Loucy (cell line): ENCODE measurements around the gene SYT2.
"Not testable (repeated sequence)": the region's sequence is repeated elsewhere in the genome, so short reads cannot be mapped to it uniquely, and the experiment has no call there.

ENCODE experiments used
- H2AFZ ChIP-seq: fragments of 200-600 bp; sonication (generic); 2 replicates; pipeline ENCODE4 v1.6.0; 2016; ENCODE audit warnings: antibody characterized with exemption, mild to moderate bottlenecking, low read length, moderate library complexity
- H3F3A ChIP-seq: fragments of 200-600 bp; 2 replicates; pipeline ENCODE4 v1.6.0; 2016; ENCODE audit warnings: antibody characterized with exemption, low read depth, mild to moderate bottlenecking
- H3K27me3 ChIP-seq: fragments of 200-600 bp; sonication (generic); 2 replicates; pipeline ENCODE4 v1.6.1; 2014; ENCODE audit warnings: low read length, mild to moderate bottlenecking; ENCODE audit not compliant: insufficient read depth, poor library complexity, severe bottlenecking
- H3K36me3 ChIP-seq: fragments of 200-600 bp; sonication (generic); 2 replicates; pipeline ENCODE4 v1.6.1; 2016; ENCODE audit warnings: low read length; ENCODE audit not compliant: insufficient read depth
- H3K4me1 ChIP-seq: fragments of 200-600 bp; sonication (generic); 2 replicates; pipeline ENCODE4 v1.5.1; 2014; ENCODE audit warnings: low read length, mild to moderate bottlenecking; ENCODE audit not compliant: insufficient read depth, poor library complexity, severe bottlenecking
- H3K4me2 ChIP-seq: fragments of 200-600 bp; sonication (generic); 2 replicates; pipeline ENCODE4 v1.6.0; 2014; ENCODE audit warnings: antibody characterized with exemption, low read length, low read depth, mild to moderate bottlenecking; ENCODE audit not compliant: poor library complexity, severe bottlenecking
- H3K4me3 ChIP-seq: fragments of 200-600 bp; sonication (generic); 2 replicates; pipeline ENCODE4 v1.5.1; 2014; ENCODE audit warnings: low read length, mild to moderate bottlenecking, mixed read lengths; ENCODE audit not compliant: poor library complexity, severe bottlenecking
- H3K79me2 ChIP-seq: fragments of 200-600 bp; sonication (generic); 2 replicates; pipeline ENCODE4 v1.6.1; 2014; ENCODE audit warnings: low read length; ENCODE audit not compliant: insufficient read depth
- H3K9ac ChIP-seq: fragments of 200-600 bp; sonication (generic); 2 replicates; pipeline ENCODE4 v1.6.0; 2014; ENCODE audit warnings: mild to moderate bottlenecking, low read depth, low read length, moderate library complexity; ENCODE audit not compliant: poor library complexity, severe bottlenecking
- H3K9me2 ChIP-seq: fragments of 200-600 bp; sonication (generic); replicated peaks from 2 replicates; pipeline ENCODE4 v1.6.1; 2016; ENCODE audit warnings: low read depth, low read length, mixed read lengths
- H3K9me3 ChIP-seq: fragments of 200-600 bp; sonication (generic); 2 replicates; pipeline ENCODE4 v1.6.1; 2014; ENCODE audit warnings: mild to moderate bottlenecking, antibody characterized with exemption, low read length, low read depth; ENCODE audit not compliant: insufficient read depth
- H4K20me1 ChIP-seq: fragments of 200-600 bp; sonication (generic); 2 replicates; pipeline ENCODE4 v1.6.0; 2014; ENCODE audit warnings: antibody characterized with exemption, low read length, mild to moderate bottlenecking; ENCODE audit not compliant: insufficient read depth, poor library complexity, severe bottlenecking
- CTCF ChIP-seq: fragments of 200-600 bp; sonication (generic); conservative IDR thresholded peaks from 2 replicates; pipeline ENCODE4 v1.5.1; 2014; ENCODE audit warnings: mild to moderate bottlenecking, antibody characterized with exemption, low read length
- EZH2phosphoT487 ChIP-seq: fragments of 200-600 bp; IDR thresholded peaks from 2 replicates; pipeline ENCODE4 v1.6.1; 2018; ENCODE audit warnings: antibody characterized with exemption, mild to moderate bottlenecking, moderate library complexity, borderline replicate concordance

Gene SYT2

DNA sequence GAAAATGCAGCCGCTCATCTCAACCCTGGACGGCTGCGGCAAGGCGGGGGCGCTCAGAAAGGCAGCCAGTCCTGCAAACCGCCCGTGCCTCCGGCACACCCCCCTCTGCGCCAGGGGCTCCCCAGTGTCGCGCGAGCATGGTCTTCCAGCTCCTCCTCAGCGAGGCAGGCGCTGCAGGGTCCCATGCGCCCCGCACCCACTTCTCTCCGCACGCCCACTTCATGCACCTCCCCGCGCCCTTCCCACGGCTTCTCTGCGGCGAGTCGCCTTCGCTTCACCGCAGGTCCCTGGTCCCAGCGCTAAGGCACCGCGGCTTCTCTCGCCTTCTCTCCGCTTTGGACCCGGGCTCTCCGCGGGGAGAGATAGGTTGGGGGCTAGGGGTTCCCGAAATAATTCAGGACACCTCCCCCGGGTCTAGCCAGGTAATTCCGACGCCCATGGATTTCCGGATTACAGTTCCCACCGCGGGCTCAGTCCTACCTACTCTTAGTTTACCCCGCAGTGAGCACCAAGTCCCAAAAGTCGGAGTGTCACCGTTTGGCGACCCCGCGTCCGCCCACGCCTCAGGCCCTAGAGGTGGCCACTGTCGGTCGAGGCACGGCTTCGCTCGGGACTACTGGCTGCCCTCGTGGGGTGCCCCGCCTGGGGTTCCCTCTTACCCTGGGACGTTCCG, 67.5 kb downstream of the SYT2 start:
- no peaks in the 10 kb centered on the region for H3K79me2 ChIP-seq
- H2AFZ ChIP-seq: no peak overlapping the region
- no peaks in the 10 kb centered on the region for H3F3A ChIP-seq
- no peak overlapping the region for H3K4me3 ChIP-seq
- no peak overlapping the region for H3K4me2 ChIP-seq
- H3K4me1 ChIP-seq: no peaks in the 10 kb centered on the region
- H3K27me3 ChIP-seq: no peaks in the 10 kb centered on the region
- no peaks in the 10 kb centered on the region for H3K36me3 ChIP-seq
- no peaks in the 10 kb centered on the region for H3K9me3 ChIP-seq
- no peaks in the 10 kb centered on the region for H4K20me1 ChIP-seq
- H3K9me2 ChIP-seq: no peaks in the 10 kb centered on the region
- no peak overlapping the region for H3K9ac ChIP-seq
- no peak for TF ChIP-seq EZH2phosphoT487
- TF ChIP-seq CTCF: no peak

DNA sequence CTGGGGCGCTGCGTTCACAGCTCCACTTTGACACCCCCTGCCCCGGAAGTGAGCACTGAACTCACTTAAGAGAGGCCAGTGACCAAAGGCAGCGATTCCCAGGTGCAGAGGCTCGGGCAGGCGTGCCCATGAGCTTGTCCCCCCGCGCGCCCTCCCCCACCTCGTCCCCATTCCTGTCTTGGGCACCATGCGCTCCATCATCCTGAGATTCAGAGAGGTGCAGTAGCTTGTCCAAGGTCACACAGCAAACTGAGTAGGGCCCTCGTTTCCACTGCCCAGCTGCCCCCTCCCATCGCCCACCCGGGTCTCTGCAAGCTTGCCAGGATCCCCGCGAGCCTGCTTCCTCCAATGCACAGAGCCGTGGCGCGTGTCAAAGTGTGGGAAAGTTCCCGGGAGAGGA, 68.0 kb downstream of the SYT2 start:
- H3K27me3 ChIP-seq: no peaks in the 10 kb centered on the region
- H3K4me3 ChIP-seq: no peak overlapping the region
- no peaks in the 10 kb centered on the region for H3K9me3 ChIP-seq
- no peaks in the 10 kb centered on the region for H3K9me2 ChIP-seq
- no peak overlapping the region for H3K9ac ChIP-seq
- H3F3A ChIP-seq: no peaks in the 10 kb centered on the region
- H3K4me2 ChIP-seq: no peak overlapping the region
- H3K79me2 ChIP-seq: no peaks in the 10 kb centered on the region
- no peaks in the 10 kb centered on the region for H3K4me1 ChIP-seq
- no peak overlapping the region for H2AFZ ChIP-seq
- TF ChIP-seq CTCF (no peak), EZH2phosphoT487 (no peak)
- no peaks in the 10 kb centered on the region for H4K20me1 ChIP-seq
- H3K36me3 ChIP-seq: no peaks in the 10 kb centered on the region

- Histone ChIP-seq H3K4me1 (no peaks in the 10 kb centered on the region), H3K4me2 (no peak overlapping the region), H4K20me1 (no peaks in the 10 kb centered on the region), H3K9me3 (no peaks in the 10 kb centered on the region), H3K36me3 (no peaks in the 10 kb centered on the region), H3K4me3 (no peak overlapping the region), H3K27me3 (no peaks in the 10 kb centered on the region), H3F3A (no peaks in the 10 kb centered on the region), H2AFZ (no peak overlapping the region), H3K9ac (no peak overlapping the region), H3K9me2 (no peaks in the 10 kb centered on the region), H3K79me2 (no peaks in the 10 kb centered on the region)
- TF ChIP-seq CTCF: no peak
- no peak for TF ChIP-seq EZH2phosphoT487
Observed at GRCh38 chr1:202639500-202639899, 70.8 kb downstream of the SYT2 start.

GRCh38 chr1:202638701-202639305, 71.5 kb downstream of the SYT2 start:
- not testable (repeated sequence) for H3K79me2 ChIP-seq, H3K9ac ChIP-seq, H3F3A ChIP-seq, H3K4me2 ChIP-seq, H2AFZ ChIP-seq, H4K20me1 ChIP-seq, H3K9me2 ChIP-seq, H3K27me3 ChIP-seq, H3K4me3 ChIP-seq, H3K9me3 ChIP-seq, H3K4me1 ChIP-seq, H3K36me3 ChIP-seq
